K562 (cell line): ENCODE data around the gene PTH1R. TPM values are rescaled to one million over a fixed set of nuclear protein-coding genes. Genes with fewer than 3 reads are reported as not detected.

Experiments
- ATF3 ChIP-seq, 2 experiments: fragments of 450-650 bp in 1 of 2; sonication (generic) in 1 of 2; formaldehyde crosslinking in 1 of 2; IDR thresholded peaks in 1 of 2; conservative IDR thresholded peaks in 1 of 2; 2 replicates each; pipeline versions ENCODE4 v1.6.1 to v1.8.1; 2016 to 2023; ENCODE audit warnings: mild to moderate bottlenecking in 2 of 2, moderate library complexity in 2 of 2, inconsistent platforms in 1 of 2, missing genetic modification reagents in 1 of 2
- CXXC5 ChIP-seq: fragments of 250-450 bp; sonication (Bioruptor Pico); IDR thresholded peaks from 2 replicates; pipeline ENCODE4 v1.8.0; 2022; ENCODE audit warnings: inconsistent platforms, mild to moderate bottlenecking, moderate library complexity
- JUN ChIP-seq, 2 experiments: sonication (generic) in 1 of 2; formaldehyde crosslinking in 1 of 2; IDR thresholded peaks; 2 replicates each; pipeline versions ENCODE4 v1.6.1 to v1.8.0; 2012 to 2022; ENCODE audit warnings: borderline replicate concordance in 2 of 2, mild to moderate bottlenecking in 2 of 2, improper control_type of control experiment in 1 of 2, low read depth in 1 of 2, low read length in 1 of 2, missing genetic modification reagents in 1 of 2
- JUNB ChIP-seq: fragments of 450-650 bp; formaldehyde crosslinking; conservative IDR thresholded peaks from 2 replicates; pipeline ENCODE4 v1.4.0; 2020; ENCODE audit warnings: mild to moderate bottlenecking
- MEIS2 ChIP-seq: fragments of 450-650 bp; IDR thresholded peaks from 2 replicates; pipeline ENCODE4 v1.6.1; 2014; ENCODE audit warnings: mild to moderate bottlenecking; ENCODE audit not compliant: partially characterized antibody
- MLLT1 ChIP-seq, 2 experiments: fragments of 450-650 bp; IDR thresholded peaks; 2 replicates each; pipeline ENCODE4 v1.6.1; 2016
- NCOA1 ChIP-seq: fragments of 450-650 bp; IDR thresholded peaks from 2 replicates; pipeline ENCODE4 v1.6.1; 2016; ENCODE audit warnings: low read depth
- NFE2 ChIP-seq: IDR thresholded peaks from 2 replicates; pipeline ENCODE4 v1.6.1; 2014; ENCODE audit warnings: antibody characterized with exemption, low read depth
- PHF21A ChIP-seq: fragments of 450-650 bp; IDR thresholded peaks from 2 replicates; pipeline ENCODE4 v1.6.1; 2017; ENCODE audit warnings: low read depth, borderline replicate concordance
- PKNOX1 ChIP-seq: fragments of 450-650 bp; IDR thresholded peaks from 2 replicates; pipeline ENCODE4 v1.6.1; 2016
- RAD51 ChIP-seq: fragments of 450-650 bp; IDR thresholded peaks from 2 replicates; pipeline ENCODE4 v1.7.1; 2016; ENCODE audit warnings: low read depth, mild to moderate bottlenecking, borderline replicate concordance
- TOE1 ChIP-seq, 2 experiments: fragments of 450-650 bp in 1 of 2; sonication (generic) in 1 of 2; formaldehyde crosslinking in 1 of 2; IDR thresholded peaks; 2 replicates each; pipeline versions ENCODE4 v1.7.1 to v1.8.0; 2016 to 2022; ENCODE audit warnings: borderline replicate concordance in 2 of 2, mild to moderate bottlenecking in 2 of 2, antibody characterized with exemption in 1 of 2, inconsistent platforms in 1 of 2, low read depth in 1 of 2, missing genetic modification reagents in 1 of 2, moderate library complexity in 1 of 2
- polyA plus RNA-seq, 8 experiments: library from polyadenylated mRNA; depleted of rRNA in 4 of 8; stranded (reverse) in 5 of 8; unstranded in 3 of 8; fragments of >200 nt; fragmentation: Nextera tagmentation in 2 of 8; fragmentation: Illumina TruSeq in 1 of 8; extraction: Ambion mirVana in 2 of 8; extraction: Trizol in 1 of 8; gene quantifications; 2 replicates each; pipeline versions ENCODE4 v1.2.1 to v1.2.3, GENCODE V29; 2011 to 2014; ENCODE audit warnings: inconsistent platforms in 1 of 8, missing spikeins in 1 of 8
- total RNA-seq, 7 experiments: library from RNA; depleted of rRNA in 6 of 7; stranded (reverse); fragments of >200 nt in 6 of 7; fragmentation: Illumina TruSeq in 2 of 7; extraction: Trizol in 2 of 7; gene quantifications; 2 replicates each; pipeline versions ENCODE4 v1.2.1 to v1.2.3, GENCODE V29; 2011 to 2021; ENCODE audit warnings: low replicate concordance in 1 of 7

PTH1R gene
- total and polyA plus RNA-seq, 9 of the 15 experiments (the other 6 are each of a cell fraction or from before 2014, with no cell fraction given) = not detected

GRCh38 chr3:46835054-46835453 lies 42.5 kb upstream of the PTH1R start (continued):
- TF ChIP-seq CXXC5 (CRISPR knock-in tag) (peak; percentile 71), PHF21A (no peak), TOE1 (IDR thresholded peaks at IDR 0.05; ENCODE audit: borderline replicate concordance) (peak; percentile 39; the same call in 1 of the 2 replicates), TOE1 (CRISPR knock-in tag; IDR thresholded peaks at IDR 0.05; ENCODE audit: borderline replicate concordance, low read depth) (no peak), RAD51 (peak; percentile 82), MLLT1 (IDR thresholded peaks at IDR 0.05) (no peak), MEIS2 (peak; percentile 77), PKNOX1 (peak; percentile 72), JUN (IDR thresholded peaks at IDR 0.05; ENCODE audit: borderline replicate concordance, low read depth, low read length) (0 out of 2 replicates have a peak, but pooled peaks have one; percentile 33), JUN (CRISPR knock-in tag; IDR thresholded peaks at IDR 0.05; ENCODE audit: borderline replicate concordance) (no peak), NCOA1 (no peak), NFE2 (peak; percentile 15; the same call in 1 of the 2 replicates), ATF3 (IDR thresholded peaks at IDR 0.05) (peak; percentile 84), ATF3 (CRISPR knock-in tag; conservative IDR thresholded peaks at IDR 0.05) (peak; percentile 60; the same call in 1 of the 2 replicates), JUNB (peak; percentile 54; the same call in 1 of the 2 replicates)
